ENCODE data around the gene HLTF. TPM values are rescaled to one million over a fixed set of nuclear protein-coding genes. Genes with fewer than 3 reads are reported as not detected.

HLTF gene
- 32.0 and 42.0 TPM in 2 replicates for total RNA-seq

GRCh38 chr3:149086232-149086988 lies at the start of gene HLTF:
HLTF (minus strand) TSS chr3:149086533; CDS start chr3:149086336, 197 bp downstream.

GRCh38 chr3:149129326-149130205 lies 43.2 kb upstream of the HLTF start, which contains the start of gene HPS3:
HPS3 (plus strand) TSS chr3:149129638; CDS start chr3:149129724, 86 bp downstream.

GRCh38 chr3:148991219-148992026 lies 94.9 kb downstream of the HLTF start, which contains the start of gene GYG1:
GYG1 (plus strand) TSS chr3:148991540; CDS start chr3:148991641, 101 bp downstream.

Small RNA genes lying within 50 kb of the gene (small RNA-seq; reads per million reads assigned to genes)
- gene RF00019, result not detected

Other genes starting within 250 kb of the HLTF start
- gene CPA3, start 221.2 kb downstream of the HLTF start, total RNA-seq, result not detected in 2 replicates
- gene GYG1, start 95.0 kb downstream of the HLTF start, total RNA-seq, result 34.2 and 38.9 TPM in 2 replicates
- 33.1 and 45.0 TPM in 2 replicates for gene HPS3, start 43.1 kb upstream of the HLTF start, total RNA-seq
- 0.20 and 0.73 TPM in 2 replicates for gene CP, start 135.3 kb upstream of the HLTF start, total RNA-seq
- gene TM4SF18, start 247.1 kb upstream of the HLTF start, total RNA-seq, result 0.37 and 0.39 TPM in 2 replicates

Data from subcutaneous preadipocyte (primary cell).